ENCODE data around the gene SLC22A9. TPM values are rescaled to one million over a fixed set of nuclear protein-coding genes. Genes with fewer than 3 reads are reported as not detected.

The SLC22A9 gene
- total and polyA plus RNA-seq, 12 donors = not detected

DNA sequence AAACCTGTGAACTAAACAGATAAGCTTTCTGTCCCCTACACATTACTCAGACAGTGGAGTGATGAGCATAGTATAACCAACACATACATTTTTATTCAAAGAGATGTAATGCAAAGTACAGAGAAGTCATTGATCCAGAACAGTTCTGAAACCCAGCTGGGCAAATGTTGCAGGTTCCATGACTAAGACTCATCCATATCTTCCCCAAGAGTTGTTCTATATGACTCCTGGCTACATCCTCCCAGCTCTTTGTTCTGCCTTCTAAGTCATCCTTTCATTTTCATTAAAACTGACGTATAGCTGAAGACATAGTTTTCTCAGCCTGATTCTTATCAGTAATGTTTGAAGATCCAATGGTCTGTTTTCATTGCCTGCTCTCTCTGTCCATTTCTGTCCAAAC lies 74.1 kb downstream of the SLC22A9 start:
- H3K4me1 ChIP-seq = no peaks in the 10 kb centered on the region
- TF ChIP-seq, protein P1, sequence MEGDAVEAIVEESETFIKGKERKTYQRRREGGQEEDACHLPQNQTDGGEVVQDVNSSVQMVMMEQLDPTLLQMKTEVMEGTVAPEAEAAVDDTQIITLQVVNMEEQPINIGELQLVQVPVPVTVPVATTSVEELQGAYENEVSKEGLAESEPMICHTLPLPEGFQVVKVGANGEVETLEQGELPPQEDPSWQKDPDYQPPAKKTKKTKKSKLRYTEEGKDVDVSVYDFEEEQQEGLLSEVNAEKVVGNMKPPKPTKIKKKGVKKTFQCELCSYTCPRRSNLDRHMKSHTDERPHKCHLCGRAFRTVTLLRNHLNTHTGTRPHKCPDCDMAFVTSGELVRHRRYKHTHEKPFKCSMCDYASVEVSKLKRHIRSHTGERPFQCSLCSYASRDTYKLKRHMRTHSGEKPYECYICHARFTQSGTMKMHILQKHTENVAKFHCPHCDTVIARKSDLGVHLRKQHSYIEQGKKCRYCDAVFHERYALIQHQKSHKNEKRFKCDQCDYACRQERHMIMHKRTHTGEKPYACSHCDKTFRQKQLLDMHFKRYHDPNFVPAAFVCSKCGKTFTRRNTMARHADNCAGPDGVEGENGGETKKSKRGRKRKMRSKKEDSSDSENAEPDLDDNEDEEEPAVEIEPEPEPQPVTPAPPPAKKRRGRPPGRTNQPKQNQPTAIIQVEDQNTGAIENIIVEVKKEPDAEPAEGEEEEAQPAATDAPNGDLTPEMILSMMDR (IDR thresholded peaks at IDR 0.05) = no peak
- H3K27ac ChIP-seq = no peak overlapping the region
- H3K9me3 ChIP-seq = peaks cover 0 to 14% (median 0%) of the 10 kb centered on the region in 11 donors
- no peak overlapping the region for H3K4me3 ChIP-seq
- ATAC-seq = no peak
- 62 to 72% methylated on average over 1 of the region's 1 CpG for WGBS, 2 donors
- no peaks in the 10 kb centered on the region for H3K36me3 ChIP-seq
- peaks cover 0 to 13% (median 3%) of the 10 kb centered on the region in 7 donors for H3K27me3 ChIP-seq
- DNase-seq = no peak
- intact Hi-C loops (cut with DNase I) = no loop called here

GRCh38 chr11:63444160-63444559 lies 74.6 kb downstream of the SLC22A9 start:
- Histone ChIP-seq H3K4me1 (no peaks in the 10 kb centered on the region), H3K27me3 (peaks cover 0 to 17% (median 3%) of the 10 kb centered on the region in 7 donors), H3K36me3 (no peaks in the 10 kb centered on the region), H3K9me3 (peaks cover 0 to 14% (median 0%) of the 10 kb centered on the region in 11 donors), H3K4me3 (no peak overlapping the region), H3K27ac (no peak overlapping the region)
- ATAC-seq (no peak), DNase-seq (no peak)
- 75 to 78% methylated on average over 2 of the region's 2 CpGs for WGBS, 2 donors
- intact Hi-C loops (cut with DNase I) = no loop called here
- TF ChIP-seq, protein P1 (IDR thresholded peaks at IDR 0.05) = no peak

DNA sequence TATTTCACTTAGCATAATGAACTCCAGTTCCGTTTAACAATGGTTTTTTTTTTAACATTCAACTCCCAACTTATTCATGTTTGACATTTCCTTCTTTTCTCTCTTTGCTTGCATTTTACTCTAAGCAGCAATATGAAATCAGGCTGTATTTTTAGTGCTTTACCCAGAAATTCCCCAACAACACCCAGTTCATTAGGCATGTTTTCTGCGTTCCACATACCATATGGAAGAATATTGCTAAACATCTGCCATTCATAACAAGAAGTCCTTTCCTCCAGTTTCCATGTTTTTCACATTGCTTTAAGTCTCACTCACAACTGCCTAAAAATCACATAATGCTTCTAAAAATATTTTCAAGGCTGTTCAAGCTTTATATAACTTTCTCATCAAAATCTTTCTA lies 75.5 kb downstream of the SLC22A9 start:
- H3K27ac ChIP-seq = no peak overlapping the region
- H3K4me1 ChIP-seq = no peaks in the 10 kb centered on the region
- no peak for ATAC-seq
- WGBS, 2 donors = 76% methylated on average over 2 of the region's 2 CpGs
- DNase-seq = no peak
- TF ChIP-seq, protein P1 (IDR thresholded peaks at IDR 0.05) = no peak
- H3K4me3 ChIP-seq = no peak overlapping the region
- H3K27me3 ChIP-seq = peaks cover 0 to 17% (median 3%) of the 10 kb centered on the region in 7 donors
- intact Hi-C loops (cut with DNase I) = no loop called here
- H3K9me3 ChIP-seq = peaks cover 0 to 14% (median 0%) of the 10 kb centered on the region in 11 donors
- no peaks in the 10 kb centered on the region for H3K36me3 ChIP-seq

DNA sequence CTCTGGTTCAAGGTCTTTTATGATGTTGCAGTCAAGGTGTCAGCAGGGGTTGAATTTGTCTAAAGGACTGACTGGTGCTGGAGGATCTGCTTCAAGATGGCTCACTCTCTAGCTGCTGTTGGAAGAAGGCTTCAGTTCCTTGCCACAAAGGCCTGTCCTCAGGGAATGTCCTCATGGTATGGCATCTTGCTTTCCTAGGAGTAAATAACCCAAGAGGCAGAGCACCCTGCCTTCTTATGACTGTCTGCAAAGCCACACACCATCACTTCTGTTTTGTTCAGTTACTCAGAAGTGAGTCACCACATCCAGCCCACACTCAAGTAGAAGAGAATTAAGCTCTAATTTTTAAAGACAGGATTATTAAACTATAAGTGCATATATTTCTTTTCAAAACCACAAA lies 76.1 kb downstream of the SLC22A9 start:
- Histone ChIP-seq H3K4me1 (no peaks in the 10 kb centered on the region), H3K27ac (no peak overlapping the region), H3K9me3 (peaks cover 0 to 14% (median 0%) of the 10 kb centered on the region in 11 donors), H3K36me3 (no peaks in the 10 kb centered on the region), H3K4me3 (no peak overlapping the region), H3K27me3 (peaks cover 0 to 17% (median 3%) of the 10 kb centered on the region in 7 donors)
- DNase-seq (no peak), ATAC-seq (no peak)
- TF ChIP-seq, protein P1 (IDR thresholded peaks at IDR 0.05) = no peak
- intact Hi-C loops (cut with DNase I) = no loop called here

All from heart right ventricle (tissue), 16 donors.